Left colon (tissue), 2 donors: ENCODE measurements around the gene ROR1. TPM values are rescaled to one million over a fixed set of nuclear protein-coding genes. Genes with fewer than 3 reads are reported as not detected.

Experiments
- ATAC-seq: fragments of 200-7000 bp; cut with Tn5 transposase; one replicate; pipeline ENCODE4 v1.9.1; 2020; ENCODE audit warnings: mild to moderate bottlenecking, moderate library complexity
- DNase-seq, 2 donors: peaks; one replicate each; pipeline ENCODE4 v3.0.0-alpha.2; 2020
- intact Hi-C, 2 donors: fragments of 100-400 bp; cut with DNase I in 1 of 2; cut with micrococcal nuclease in 1 of 2; formaldehyde crosslinking; loops; one replicate each; pipeline versions ENCODE4 v1.11.2 to v1.14.0; 2022; cut with DNase I, micrococcal nuclease
- total RNA-seq, 2 donors: library from RNA; stranded (reverse); fragmentation: NEBNext Ultra II Directional; extraction: Animal tissue kit (Norgen Biotek cat#: 25700); gene quantifications; one replicate each; pipeline ENCODE4 v1.2.1, GENCODE V29; 2021
- donor health status: DM: no; HTN: no; CAD: no.
- donor health status: DM: yes; HTN: yes; CAD: no.

The ROR1 gene
- total RNA-seq, 2 donors from 2014 or later = 5.1 to 7.1 TPM

GRCh38 chr1:64043288-64043687 is 269.5 kb downstream of the ROR1 start:
- DNase-seq = no peak
- no peak for ATAC-seq
- intact Hi-C loops = no loop called here

- ATAC-seq (no peak), DNase-seq (no peak)
- intact Hi-C loops = no loop called here
These were observed 270.2 kb downstream of the ROR1 start for GRCh38 chr1:64043976-64044375.

- DNase-seq = no peak
- ATAC-seq = no peak
- intact Hi-C loops = no loop called here
These were observed 272.4 kb downstream of the ROR1 start for GRCh38 chr1:64046243-64046642.

- ATAC-seq = no peak
- intact Hi-C loops = no loop called here
These were observed 273.1 kb downstream of the ROR1 start for GRCh38 chr1:64046891-64047290.

GRCh38 chr1:64047549-64047996 is 273.8 kb downstream of the ROR1 start:
- DNase-seq (no peak), ATAC-seq (no peak)
- intact Hi-C loops = no loop called here

More at GRCh38 chr1:64046891-64047290, 273.1 kb downstream of the ROR1 start:
- no peak for DNase-seq

- DNase-seq = no peak
- intact Hi-C loops = no loop called here
- ATAC-seq = no peak
These were observed 276.2 kb downstream of the ROR1 start for GRCh38 chr1:64049900-64050540.

GRCh38 chr1:64050601-64051000 is 276.8 kb downstream of the ROR1 start:
- intact Hi-C loops = no loop called here
- DNase-seq (no peak), ATAC-seq (no peak)

GRCh38 chr1:64051796-64052195 is 278.0 kb downstream of the ROR1 start:
- ATAC-seq (no peak), DNase-seq (no peak)
- intact Hi-C loops = no loop called here

- no peak for DNase-seq
- ATAC-seq = no peak
- intact Hi-C loops = no loop called here
These were observed 279.0 kb downstream of the ROR1 start for GRCh38 chr1:64052777-64053176.

GRCh38 chr1:64055310-64055709 is 281.5 kb downstream of the ROR1 start:
- intact Hi-C loops = no loop called here
- ATAC-seq = no peak
- DNase-seq = no peak

GRCh38 chr1:64059556-64059955 is 285.7 kb downstream of the ROR1 start:
- intact Hi-C loops = no loop called here
- ATAC-seq (no peak), DNase-seq (no peak)

- intact Hi-C loops = no loop called here
- ATAC-seq = no peak
- no peak for DNase-seq
These were observed 286.9 kb downstream of the ROR1 start for GRCh38 chr1:64060611-64061302.

- DNase-seq (no peak), ATAC-seq (no peak)
- intact Hi-C loops = no loop called here
These were observed 287.8 kb downstream of the ROR1 start for GRCh38 chr1:64061430-64062104.

GRCh38 chr1:64062529-64062928 is 288.7 kb downstream of the ROR1 start:
- ATAC-seq (no peak), DNase-seq (no peak)
- intact Hi-C loops = no loop called here

GRCh38 chr1:64062941-64063581 is 289.2 kb downstream of the ROR1 start:
- DNase-seq = no peak
- intact Hi-C loops = no loop called here
- ATAC-seq = no peak

GRCh38 chr1:64065571-64065970 is 291.8 kb downstream of the ROR1 start:
- DNase-seq (no peak), ATAC-seq (no peak)
- intact Hi-C loops = no loop called here

GRCh38 chr1:64072089-64072793 is 298.4 kb downstream of the ROR1 start:
- DNase-seq = no peak
- ATAC-seq = no peak
- intact Hi-C loops = no loop called here

GRCh38 chr1:64073705-64074104 is 299.9 kb downstream of the ROR1 start:
- DNase-seq = no peak
- intact Hi-C loops = no loop called here
- no peak for ATAC-seq

- DNase-seq = no peak
- intact Hi-C loops = no loop called here
- no peak for ATAC-seq
These were observed 300.9 kb downstream of the ROR1 start for GRCh38 chr1:64074767-64075166.
